Midbrain (tissue), 1 donor: ENCODE data around the gene NKAPD1.
"Not testable (repeated sequence)": the region's sequence is repeated elsewhere in the genome, so short reads cannot be mapped to it uniquely, and the experiment has no call there.

Experiments used
- DNase-seq: peaks from one replicate; lab custom pipeline; 2025; lab: John Stamatoyannopoulos, UW

NKAPD1 gene

GRCh38 chr11:112073941-112074811, at the start of gene NKAPD1, which contains the start of gene PIH1D2:
NKAPD1 (plus strand) TSS chr11:112074299; CDS start chr11:112075575, 1,276 bp downstream.
PIH1D2 (minus strand) TSS chr11:112074017; CDS start chr11:112073174, 843 bp downstream.
- peak; percentile 87 for DNase-seq

- peak; percentile 87 for DNase-seq
These were observed 49.1 kb upstream of the NKAPD1 start, which contains the start of gene DLAT for GRCh38 chr11:112024773-112025678. DLAT (plus strand) TSS chr11:112025408; CDS start chr11:112025473, 65 bp downstream.

- DNase-seq, result no peak
These were observed 48.4 kb upstream of the NKAPD1 start for GRCh38 chr11:112025707-112026106.

- not testable (repeated sequence) for DNase-seq
These were observed 47.2 kb upstream of the NKAPD1 start for GRCh38 chr11:112026784-112027410.

- DNase-seq, result no peak
These were observed 44.6 kb upstream of the NKAPD1 start for GRCh38 chr11:112029460-112029859.

- DNase-seq, result no peak
These were observed 40.2 kb upstream of the NKAPD1 start for GRCh38 chr11:112033902-112034301.

GRCh38 chr11:112037527-112037926, 36.6 kb upstream of the NKAPD1 start:
- no peak for DNase-seq

GRCh38 chr11:112042161-112042960, 31.7 kb upstream of the NKAPD1 start:
- DNase-seq, result no peak

GRCh38 chr11:112042961-112043304, 31.2 kb upstream of the NKAPD1 start:
- no peak for DNase-seq

GRCh38 chr11:112044961-112045360, 29.1 kb upstream of the NKAPD1 start:
- no peak for DNase-seq

GRCh38 chr11:112046647-112047046, 27.5 kb upstream of the NKAPD1 start:
- DNase-seq, result not testable (repeated sequence)

GRCh38 chr11:112048256-112048655, 25.8 kb upstream of the NKAPD1 start:
- DNase-seq, result not testable (repeated sequence)

GRCh38 chr11:112049777-112050176, 24.3 kb upstream of the NKAPD1 start:
- no peak for DNase-seq

GRCh38 chr11:112050721-112051120, 23.4 kb upstream of the NKAPD1 start:
- DNase-seq, result no peak

- no peak for DNase-seq
These were observed 22.3 kb upstream of the NKAPD1 start for GRCh38 chr11:112051768-112052167.

- DNase-seq, result no peak
These were observed 16.9 kb upstream of the NKAPD1 start for GRCh38 chr11:112057170-112057569.

- no peak for DNase-seq
These were observed 16.0 kb upstream of the NKAPD1 start for GRCh38 chr11:112058103-112058502.

GRCh38 chr11:112062923-112063322, 11.2 kb upstream of the NKAPD1 start:
- DNase-seq, result no peak

- DNase-seq, result no peak
These were observed 8.6 kb downstream of the NKAPD1 start for GRCh38 chr11:112082729-112083128.

- DNase-seq, result no peak
These were observed 11.8 kb downstream of the NKAPD1 start for GRCh38 chr11:112085822-112086421.
